HG03103 (cell line): ENCODE data around the gene ERBB4.
"Not testable (repeated sequence)": the region's sequence is repeated elsewhere in the genome, so short reads cannot be mapped to it uniquely, and the experiment has no call there.

Experiments used
- ATAC-seq: cut with Tn5 transposase; IDR thresholded peaks from one replicate; pipeline ENCODE4 v1.9.1; 2021; ENCODE audit warnings: low read depth; ENCODE audit not compliant: unreplicated experiment

The ERBB4 gene

DNA sequence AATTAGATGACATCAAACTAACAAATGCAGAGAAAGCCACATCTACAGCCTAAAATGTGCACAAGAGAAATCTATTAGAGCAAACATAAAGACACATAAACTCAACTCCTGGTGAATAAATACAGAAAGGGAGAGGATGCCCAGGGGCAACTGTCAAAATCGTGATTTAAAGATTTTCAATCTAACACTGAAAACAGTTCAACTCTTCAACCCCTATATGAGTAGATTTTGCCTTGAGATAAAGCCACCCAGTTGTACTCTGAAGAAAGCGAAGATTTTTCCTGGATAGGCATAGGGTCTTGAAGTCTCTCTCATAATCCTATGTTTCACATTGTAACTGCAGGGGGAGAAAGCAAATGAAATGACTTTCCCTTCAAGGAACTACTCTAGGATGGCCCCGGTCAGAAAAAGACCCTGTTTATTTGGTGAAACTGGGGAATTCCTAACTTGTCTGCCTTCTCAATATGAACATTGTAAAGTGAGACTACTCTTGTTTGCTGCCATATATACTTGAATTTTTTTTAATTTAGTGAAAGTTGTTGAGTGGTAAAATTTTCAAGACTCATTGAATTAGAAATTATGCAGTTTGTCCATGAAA is 226.7 kb downstream of the ERBB4 start:
- no peak for ATAC-seq

DNA sequence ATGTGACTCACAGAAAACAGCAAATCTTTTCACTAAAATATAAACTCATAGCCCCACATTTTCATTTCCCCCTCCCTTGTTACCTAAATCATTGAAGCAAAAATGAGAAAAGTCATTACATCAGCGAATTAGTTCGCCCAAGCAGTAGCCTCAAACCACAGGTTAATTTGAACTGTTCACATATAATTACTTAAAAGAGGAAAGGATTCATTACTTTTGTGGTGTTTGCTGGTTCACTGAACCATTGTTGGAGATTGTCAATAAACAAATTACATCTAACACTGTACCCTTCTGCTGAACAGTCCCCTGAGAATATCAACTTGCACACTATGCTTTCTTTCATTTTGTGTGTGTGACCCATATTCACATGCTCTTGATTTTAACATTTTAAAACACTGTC is 238.7 kb downstream of the ERBB4 start:
- no peak for ATAC-seq

DNA sequence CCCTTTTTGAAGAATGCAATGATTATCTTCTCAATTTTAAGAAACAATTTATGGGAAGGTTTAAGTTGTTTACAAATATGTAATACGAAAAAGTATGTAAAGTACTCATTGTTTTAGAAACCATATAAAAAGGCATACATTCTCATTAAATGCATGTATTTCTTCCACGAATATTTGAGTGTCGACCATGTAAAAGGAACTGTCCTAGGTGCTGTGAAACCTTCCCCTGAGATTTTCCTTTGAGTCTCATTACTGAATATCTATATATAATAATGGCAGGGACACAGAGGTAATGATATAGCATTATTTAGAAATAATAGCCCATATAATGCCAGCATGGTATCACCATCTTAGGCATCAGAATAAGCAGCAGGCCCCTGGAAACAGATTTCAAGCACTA is 239.3 kb downstream of the ERBB4 start:
- no peak for ATAC-seq

DNA sequence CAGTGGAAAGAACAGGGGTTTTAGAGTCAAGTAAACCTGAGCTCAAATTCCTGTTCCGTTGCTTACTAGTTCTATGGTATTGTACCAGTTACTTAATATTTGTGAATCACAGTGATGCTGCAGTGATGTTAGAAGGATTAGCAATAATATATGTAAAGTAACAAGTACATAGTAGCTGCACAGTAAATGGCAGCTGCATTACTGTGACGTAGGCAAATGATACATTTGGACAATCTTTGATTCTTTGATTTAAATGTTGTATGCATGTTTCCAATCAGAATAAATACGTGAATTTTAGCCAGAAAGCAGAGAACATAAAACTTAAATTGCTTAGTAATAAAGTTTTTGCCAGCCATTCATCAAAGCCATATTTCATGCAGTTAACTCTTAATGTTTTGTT is 243.0 kb downstream of the ERBB4 start:
- no peak for ATAC-seq

DNA sequence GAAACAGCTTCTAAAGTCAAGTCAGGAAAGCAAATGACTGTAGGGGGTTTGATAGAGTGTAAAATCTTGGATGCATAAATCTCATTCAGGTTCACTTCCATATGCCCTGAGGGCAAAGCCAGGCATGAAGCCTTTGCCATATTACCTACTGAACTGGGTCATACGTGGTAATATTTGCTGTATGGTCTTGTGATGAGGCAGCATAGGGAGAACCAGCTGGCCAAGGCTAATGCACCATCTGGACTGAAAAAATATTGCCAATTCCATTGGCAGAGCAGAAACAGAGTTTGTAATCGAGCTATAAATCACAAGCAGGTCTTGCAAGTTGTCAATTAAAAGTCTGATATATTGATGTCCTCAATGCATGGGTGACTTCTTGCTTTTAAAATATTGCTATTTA is 243.8 kb downstream of the ERBB4 start:
- ATAC-seq, result no peak

DNA sequence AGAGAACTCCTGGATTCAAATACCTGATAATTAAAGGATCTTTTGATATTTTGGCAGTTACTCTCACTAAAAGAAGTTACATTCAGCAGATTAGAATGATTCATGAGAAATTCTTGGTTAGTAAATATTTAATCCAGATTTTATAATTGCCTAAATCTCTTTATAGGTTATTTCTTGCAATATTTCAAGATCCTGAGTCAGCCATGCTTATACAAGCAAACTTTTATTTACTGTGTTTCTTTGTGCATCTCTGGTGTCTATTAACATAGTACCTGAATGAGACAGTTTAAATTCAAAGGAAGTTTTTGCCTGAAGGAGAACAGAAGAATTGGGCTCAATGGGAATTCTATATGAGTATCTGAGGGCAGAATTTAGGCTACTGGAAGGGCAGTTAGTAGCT is 249.3 kb downstream of the ERBB4 start:
- ATAC-seq, result no peak

DNA sequence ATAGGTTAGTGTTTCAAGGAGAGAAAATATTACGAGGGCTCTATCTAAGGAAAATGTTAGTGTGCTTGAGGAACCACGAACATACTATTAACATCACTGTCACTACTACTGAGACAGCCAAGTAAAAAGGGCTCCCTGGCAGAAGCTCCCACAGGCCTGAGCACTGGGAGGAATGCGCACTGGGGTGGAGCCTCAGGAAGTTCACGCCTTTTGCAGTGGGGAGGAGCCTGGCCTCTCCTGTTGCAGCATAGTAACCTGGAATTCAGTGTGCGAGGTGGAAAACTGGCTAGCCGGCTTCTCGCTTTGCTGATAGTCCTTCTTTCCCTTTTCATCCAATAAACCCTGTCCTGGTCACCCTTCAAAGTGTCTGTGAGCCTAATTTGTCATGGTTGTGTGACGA is 250.3 kb downstream of the ERBB4 start:
- no peak for ATAC-seq

DNA sequence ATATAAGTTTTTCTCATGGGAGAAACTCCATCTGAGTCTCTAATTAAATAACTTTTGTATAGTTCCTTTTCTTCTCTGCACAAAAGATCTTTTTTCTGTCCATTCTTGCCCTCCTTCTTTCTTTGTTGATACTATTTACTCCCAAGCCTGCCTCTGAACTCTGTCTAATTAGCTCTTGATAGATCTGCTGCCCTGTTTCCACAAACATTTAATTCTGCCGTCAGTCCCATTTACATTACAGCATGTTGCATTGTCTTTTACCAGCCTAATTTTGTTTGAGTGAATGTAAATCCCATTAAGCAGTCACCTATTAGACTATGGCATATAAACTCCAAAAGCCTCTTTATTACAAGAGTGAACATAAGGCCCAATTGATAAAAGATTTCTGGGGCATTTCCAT is 254.4 kb downstream of the ERBB4 start:
- no peak for ATAC-seq

DNA sequence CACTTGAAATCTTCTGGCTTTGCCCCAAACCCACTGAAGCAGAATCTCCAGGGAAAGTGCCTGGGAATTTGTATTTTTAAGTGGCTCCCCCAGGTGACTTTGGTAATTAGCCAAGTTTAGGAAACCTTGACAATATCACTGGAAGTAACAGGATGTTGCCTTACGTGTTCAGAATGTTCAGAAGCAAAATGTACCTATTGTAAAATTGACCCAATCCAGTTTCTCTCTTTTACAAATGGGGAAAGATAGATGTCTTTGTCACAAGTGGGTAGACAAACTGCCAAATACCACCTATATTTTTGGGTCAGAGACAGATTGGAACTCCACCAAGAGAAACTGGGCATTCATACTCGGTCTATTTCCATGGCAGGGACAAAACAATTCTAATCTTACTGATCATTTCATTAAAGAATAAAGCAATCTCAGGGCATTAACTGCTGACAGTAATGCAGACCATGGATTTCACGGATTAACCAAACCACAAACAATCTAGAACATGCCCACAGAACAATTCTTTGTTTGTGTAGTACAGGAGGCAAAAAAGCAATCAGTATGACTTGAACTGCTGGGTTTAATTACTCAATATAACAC is 255.8 kb downstream of the ERBB4 start:
- no peak for ATAC-seq

DNA sequence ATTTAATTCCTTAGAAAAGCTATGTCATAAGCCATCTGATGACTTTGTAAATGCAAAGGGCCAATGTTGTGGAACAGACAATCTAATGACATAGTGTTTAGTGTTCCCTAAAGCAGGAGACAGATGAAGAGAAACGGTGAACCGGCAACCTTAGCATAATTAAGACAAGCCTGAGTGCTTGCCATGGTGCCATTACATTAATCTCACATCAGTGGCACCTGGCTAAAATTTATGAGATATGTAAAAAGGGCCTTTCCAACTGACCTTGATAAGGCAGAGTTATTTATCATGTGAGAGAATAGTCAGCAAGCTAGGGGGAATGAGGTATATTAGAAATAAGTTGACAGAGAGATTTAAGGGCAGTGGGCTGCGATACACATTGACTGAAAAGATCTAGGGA is 261.8 kb downstream of the ERBB4 start:
- no peak for ATAC-seq

DNA sequence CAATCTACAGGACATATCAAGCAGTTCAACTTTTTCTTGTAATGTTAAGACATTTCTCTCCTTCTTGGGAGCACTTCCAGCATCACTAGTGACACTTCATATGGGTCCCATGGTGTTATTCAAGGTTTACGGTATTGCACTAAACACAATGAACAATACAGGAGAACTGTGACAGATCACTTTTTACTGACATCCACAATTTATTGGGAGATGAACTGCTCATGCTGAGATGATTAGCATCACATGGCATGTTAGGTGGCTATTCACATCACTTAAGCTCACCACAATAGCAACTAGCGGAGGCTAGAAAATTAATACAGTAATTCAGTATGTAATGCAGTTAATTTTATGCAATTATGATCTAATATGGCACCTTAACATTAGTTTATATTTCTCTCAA is 264.4 kb downstream of the ERBB4 start:
- ATAC-seq, result no peak

DNA sequence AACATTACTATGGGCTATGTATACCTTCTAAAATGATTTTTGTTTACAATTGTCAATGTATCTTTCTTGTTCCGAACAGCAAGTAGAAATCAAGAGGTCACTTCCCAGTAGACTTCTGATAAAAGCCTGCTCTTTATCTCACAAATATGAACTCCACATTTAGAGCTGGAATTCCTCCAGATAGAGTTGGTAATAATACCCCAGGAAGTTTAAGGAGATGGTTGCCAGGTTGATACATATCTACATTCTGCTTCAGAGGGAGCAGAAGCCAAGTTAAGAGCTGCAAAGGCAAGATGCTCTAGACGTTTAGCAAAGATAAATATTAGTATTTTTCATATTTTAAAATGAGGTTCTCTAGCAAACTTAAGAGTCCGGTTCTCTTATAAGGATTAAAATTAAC is 267.0 kb downstream of the ERBB4 start:
- no peak for ATAC-seq

DNA sequence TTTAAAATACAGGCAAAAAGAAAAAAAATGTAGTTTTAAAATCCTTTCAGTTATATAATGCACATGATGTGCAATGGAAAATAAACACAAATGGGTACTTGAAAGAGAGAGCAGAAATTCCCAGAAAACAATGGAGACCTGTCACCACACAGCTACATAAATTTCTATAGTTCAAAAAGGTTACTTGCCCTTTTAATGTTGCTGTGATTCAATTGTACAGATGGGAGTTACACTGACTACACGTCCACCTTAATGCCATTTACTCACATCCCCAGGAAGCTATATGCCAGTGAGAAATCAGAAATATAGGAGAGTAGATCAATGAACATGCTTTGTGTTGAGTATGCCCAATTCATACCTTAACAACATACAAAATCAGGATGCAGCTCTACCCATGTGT is 269.6 kb downstream of the ERBB4 start:
- no peak for ATAC-seq

DNA sequence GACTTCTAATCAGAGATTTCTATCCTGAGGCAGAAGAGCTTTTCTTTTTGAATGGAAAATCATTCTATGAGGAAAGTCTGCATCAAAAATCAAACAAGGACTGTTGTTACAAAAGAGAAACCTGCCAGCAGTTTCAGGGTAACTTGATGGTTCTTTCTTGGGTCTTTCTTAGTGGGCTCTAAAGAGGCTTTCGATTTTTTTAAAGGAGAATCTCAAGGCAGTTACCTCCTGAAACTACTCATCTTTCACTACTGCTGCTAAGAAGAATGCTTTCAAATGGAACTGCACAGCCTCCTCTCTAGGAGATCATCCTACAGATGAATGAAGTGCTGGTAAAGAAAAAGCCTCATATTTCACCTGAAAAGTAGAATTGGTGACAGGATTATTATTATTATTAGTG is 272.3 kb downstream of the ERBB4 start:
- no peak for ATAC-seq

DNA sequence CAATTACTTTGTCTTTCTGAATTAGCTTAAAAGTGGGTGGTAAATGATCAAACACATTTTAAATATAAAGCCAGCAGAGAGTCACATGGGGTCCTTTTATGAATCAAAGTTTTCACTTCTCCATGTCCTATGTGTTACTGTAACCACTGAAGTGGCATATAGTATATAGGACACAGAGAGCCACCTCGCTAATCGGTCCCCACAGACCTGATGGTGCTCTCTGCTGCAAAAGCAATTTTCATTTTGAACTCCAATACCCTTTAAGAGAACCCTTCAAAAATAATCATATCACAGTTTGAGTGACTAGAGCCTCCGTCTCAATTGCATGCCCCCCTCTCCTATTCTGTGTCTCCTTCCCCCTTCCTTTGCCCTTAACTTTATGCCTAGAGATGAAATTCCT is 272.8 kb downstream of the ERBB4 start:
- ATAC-seq, result no peak

DNA sequence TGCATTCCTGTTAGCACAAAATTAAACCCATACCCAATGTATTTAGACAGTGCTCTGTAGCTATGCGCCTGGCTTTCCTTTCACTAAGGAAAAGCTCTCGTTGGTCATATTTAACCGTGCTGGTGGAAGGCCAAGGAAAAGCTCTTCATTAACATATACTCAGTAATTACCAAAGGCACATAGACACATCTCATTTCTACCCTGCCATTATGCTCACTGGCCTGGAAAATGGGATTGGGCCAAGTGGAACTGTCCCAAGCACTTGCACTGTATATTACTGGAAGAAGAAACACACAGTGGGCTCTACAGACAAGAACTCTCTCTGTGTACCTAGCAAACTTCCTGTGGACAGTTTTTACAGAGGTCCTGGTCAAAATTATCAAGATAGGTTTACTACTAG is 274.4 kb downstream of the ERBB4 start:
- ATAC-seq, result no peak

DNA sequence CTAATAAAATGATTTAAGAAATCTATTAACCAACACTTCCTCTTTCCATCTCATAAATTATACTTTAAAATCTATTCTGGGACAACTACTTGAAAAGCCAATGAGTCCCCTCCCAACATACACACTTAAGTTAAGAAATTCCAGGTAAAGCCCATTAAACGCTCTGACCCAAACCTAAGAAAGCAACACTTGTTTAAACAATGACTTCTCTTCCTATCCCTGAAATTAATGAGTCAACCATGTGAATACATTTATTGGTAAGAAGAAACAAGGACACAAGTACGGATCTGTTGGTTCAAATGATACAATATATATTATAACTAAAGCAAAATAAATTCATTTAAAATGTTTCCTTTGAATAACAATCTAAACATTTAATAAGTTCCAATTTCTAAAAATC is 279.4 kb downstream of the ERBB4 start:
- no peak for ATAC-seq

DNA sequence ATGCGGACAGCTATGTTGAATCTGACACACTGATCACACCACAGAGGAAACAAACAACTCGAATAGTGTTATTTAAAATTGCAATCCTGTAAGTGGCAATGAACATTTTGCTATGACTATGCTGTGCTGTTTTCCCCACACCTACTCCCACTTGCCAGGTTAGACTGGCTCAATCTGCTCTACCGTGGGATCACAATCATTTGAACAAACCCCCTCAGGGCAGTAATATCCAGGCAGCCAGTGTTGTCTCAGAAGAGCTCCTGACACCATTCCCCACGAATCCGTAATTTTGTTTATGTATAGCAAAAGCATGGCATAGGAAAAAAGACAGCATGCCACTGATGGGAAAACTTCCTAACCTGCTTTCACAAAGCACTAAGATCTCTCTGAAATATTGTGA is 284.3 kb downstream of the ERBB4 start:
- no peak for ATAC-seq

DNA sequence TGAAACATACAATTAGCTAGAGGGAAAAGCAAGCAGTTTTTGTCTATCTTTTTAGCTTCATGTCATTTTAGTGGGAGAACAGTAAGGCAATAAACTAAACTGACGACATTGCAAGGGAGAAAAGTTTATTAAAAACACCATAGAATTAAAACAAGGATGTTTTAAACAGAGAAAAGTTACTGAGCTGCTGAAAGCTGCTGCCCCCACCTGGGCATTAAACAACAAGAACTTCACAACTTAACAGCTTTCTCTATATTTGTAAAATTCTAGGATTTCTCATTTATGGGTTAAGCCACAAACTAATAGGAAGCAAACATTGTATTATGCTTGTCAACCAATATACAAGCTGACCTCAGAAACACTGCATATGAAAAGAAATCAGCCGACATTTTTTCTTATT is 289.2 kb downstream of the ERBB4 start:
- no peak for ATAC-seq

DNA sequence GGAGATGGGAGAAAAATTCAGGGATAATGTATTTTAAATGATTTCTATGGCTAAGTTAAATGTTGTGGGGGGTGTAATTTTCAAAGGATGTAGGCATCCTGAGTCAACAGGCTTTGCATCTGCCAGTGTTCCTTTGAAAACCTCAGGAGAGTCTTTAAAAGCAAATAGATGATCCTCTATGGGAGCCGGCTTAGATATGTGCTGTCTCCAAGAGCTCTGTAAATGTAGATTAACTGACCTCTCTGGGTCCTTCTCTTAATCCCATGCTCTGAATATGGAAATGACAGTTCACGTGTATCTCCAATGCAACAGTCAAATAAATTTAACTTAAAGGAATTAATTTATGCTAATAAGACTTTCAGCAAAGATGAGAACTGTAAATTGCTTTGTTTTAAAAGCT is 292.7 kb downstream of the ERBB4 start:
- ATAC-seq, result no peak

DNA sequence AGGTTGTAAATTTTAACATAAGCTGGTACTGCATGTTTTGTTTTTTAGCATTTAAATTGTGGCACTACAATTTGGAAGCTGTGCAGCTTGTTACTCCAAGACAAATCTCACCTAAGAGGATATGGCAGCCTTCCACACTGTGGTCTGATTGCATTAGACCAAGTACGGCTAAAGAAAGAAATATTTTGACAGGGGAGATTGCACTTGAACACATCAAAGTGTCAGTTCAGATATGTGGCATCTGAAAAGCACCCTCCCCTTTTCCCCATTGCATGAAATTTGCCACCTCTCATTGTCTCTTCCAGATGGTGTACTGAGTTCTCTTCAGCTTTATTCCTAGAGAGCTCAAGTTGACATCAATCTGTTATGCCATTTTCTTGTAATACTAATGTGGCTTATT is 295.9 kb downstream of the ERBB4 start:
- ATAC-seq, result no peak

DNA sequence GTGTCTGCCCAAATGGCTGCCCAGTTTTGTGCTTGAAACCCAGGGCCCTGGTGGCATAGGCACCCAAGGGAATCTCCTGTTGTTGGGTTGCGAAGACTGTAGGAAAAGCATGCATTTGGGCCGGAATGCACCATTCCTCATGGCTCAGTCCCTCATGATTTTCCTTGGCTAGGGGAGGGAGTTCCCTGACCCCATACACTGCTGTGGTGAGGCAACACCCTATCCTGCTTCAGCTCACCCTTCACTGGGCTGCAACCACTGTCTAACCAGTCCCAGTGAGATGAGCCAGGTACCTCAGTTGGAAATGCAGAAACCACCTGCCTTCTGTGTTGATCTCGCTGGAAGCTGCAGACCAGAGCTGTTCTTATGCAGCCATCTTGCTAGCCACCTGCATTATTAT is 300.4 kb downstream of the ERBB4 start:
- ATAC-seq, result not testable (repeated sequence)
